Adipocyte (in vitro differentiated cells): ENCODE results near the gene ANKHD1.

Experiments used
- DNase-seq: peaks from one replicate; pipeline ENCODE4 v3.0.0-alpha.2; 2015; ENCODE audit warnings: low read depth
- H3K27me3 ChIP-seq: replicated peaks from 2 replicates; pipeline ENCODE4 v1.7.0; 2013; ENCODE audit warnings: mild to moderate bottlenecking, low read length, moderate library complexity; ENCODE audit not compliant: control insufficient read depth, insufficient read depth
- H3K36me3 ChIP-seq: 2 replicates; pipeline ENCODE4 v1.7.0; 2013; ENCODE audit warnings: low read length, mild to moderate bottlenecking, moderate library complexity; ENCODE audit not compliant: control insufficient read depth, insufficient read depth, severe bottlenecking
- H3K4me1 ChIP-seq: 2 replicates; pipeline ENCODE4 v1.7.0; 2013; ENCODE audit warnings: mild to moderate bottlenecking, low read length, moderate library complexity; ENCODE audit not compliant: control insufficient read depth, insufficient read depth
- H3K4me3 ChIP-seq: 2 replicates; pipeline ENCODE4 v1.7.0; 2013; ENCODE audit warnings: mild to moderate bottlenecking, low read length, moderate library complexity
- H3K9ac ChIP-seq: 2 replicates; pipeline ENCODE4 v1.7.0; 2013; ENCODE audit warnings: mild to moderate bottlenecking, low read length, moderate library complexity
- H3K9me3 ChIP-seq: 2 replicates; pipeline ENCODE4 v1.7.0; 2013; ENCODE audit warnings: mild to moderate bottlenecking, low read length, moderate library complexity; ENCODE audit not compliant: control insufficient read depth

ANKHD1 gene

GRCh38 chr5:140381972-140382371 lies 19.7 kb upstream of the ANKHD1 start:
- Histone ChIP-seq H3K36me3 (no peaks in the 10 kb centered on the region), H3K27me3 (no peaks in the 10 kb centered on the region), H3K9ac (no peak overlapping the region), H3K4me1 (no peaks in the 10 kb centered on the region), H3K4me3 (no peak overlapping the region), H3K9me3 (peaks cover 3% of the 10 kb centered on the region)
- no peak for DNase-seq

- H3K4me3 ChIP-seq = no peak overlapping the region
- no peaks in the 10 kb centered on the region for H3K27me3 ChIP-seq
- no peak overlapping the region for H3K9ac ChIP-seq
- peaks cover 3% of the 10 kb centered on the region for H3K9me3 ChIP-seq
- H3K4me1 ChIP-seq = no peaks in the 10 kb centered on the region
- no peak for DNase-seq
- no peaks in the 10 kb centered on the region for H3K36me3 ChIP-seq
Observed at GRCh38 chr5:140382866-140383265, 18.8 kb upstream of the ANKHD1 start.

DNA sequence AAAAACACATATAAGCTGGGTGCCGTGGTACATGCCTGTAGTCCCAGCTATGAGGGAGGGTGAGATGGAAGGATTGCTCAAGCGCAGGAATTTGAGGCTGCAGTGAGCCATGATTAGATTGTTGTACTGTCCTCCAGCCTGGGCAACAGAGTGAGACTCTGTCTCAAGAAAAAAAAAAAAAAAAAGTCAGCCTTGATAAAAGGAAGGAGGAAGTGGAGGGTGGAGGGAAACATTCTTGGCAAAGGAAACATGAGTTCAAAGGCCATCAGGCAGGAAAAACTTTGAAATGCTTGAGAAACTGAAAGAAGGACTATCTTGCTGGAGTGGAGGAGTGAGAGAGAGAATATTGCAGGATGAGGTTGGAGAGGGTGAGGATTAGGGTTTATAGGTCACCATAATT lies 18.3 kb upstream of the ANKHD1 start:
- H3K9ac ChIP-seq = no peak overlapping the region
- no peak overlapping the region for H3K4me3 ChIP-seq
- peaks cover 3% of the 10 kb centered on the region for H3K9me3 ChIP-seq
- no peaks in the 10 kb centered on the region for H3K27me3 ChIP-seq
- H3K4me1 ChIP-seq = no peaks in the 10 kb centered on the region
- DNase-seq = no peak
- H3K36me3 ChIP-seq = no peaks in the 10 kb centered on the region

DNA sequence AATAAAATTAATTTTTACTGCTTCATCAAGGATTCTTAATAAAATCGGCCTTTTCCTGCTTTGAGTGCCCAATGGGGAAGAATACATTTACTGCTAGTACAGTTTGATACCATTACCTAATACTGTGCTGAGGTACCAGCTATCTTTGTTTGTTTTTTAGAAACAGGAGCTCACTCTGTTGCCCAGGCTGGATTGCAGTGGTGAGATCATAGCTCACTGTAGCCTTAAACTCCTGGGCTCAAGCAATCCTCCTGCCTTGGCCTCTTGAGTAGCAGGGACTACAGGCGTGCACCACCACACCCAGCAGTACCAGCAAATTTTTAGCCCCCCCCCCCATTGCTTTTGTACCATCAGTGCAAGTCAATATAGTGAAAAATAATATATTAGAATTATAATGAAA lies 13.6 kb upstream of the ANKHD1 start:
- DNase-seq = no peak
- Histone ChIP-seq H3K4me1 (peaks cover 13% of the 10 kb centered on the region), H3K9me3 (no peaks in the 10 kb centered on the region), H3K9ac (no peak overlapping the region), H3K4me3 (no peak overlapping the region), H3K36me3 (no peaks in the 10 kb centered on the region), H3K27me3 (no peaks in the 10 kb centered on the region)

DNA sequence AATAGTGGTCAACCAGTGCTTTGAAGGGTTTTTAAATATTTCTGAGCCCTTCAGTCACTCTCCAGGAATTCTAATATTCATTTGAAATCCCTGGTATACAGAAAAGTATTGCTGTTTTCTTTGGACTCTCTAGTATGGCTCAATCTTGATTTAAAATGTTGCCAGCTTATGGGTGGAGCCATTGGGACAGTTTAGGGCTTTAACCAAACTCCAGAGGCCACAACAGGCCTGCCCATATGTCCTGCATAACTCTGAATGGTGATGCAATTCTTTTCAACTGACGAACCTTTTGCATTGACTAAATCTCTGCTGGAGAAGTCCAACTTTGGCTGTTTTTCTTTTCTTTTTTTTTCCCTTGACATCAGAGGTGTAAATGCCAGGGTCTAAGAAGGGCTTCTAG lies 10.3 kb upstream of the ANKHD1 start:
- no peaks in the 10 kb centered on the region for H3K9me3 ChIP-seq
- DNase-seq = peak; percentile 90
- H3K4me1 ChIP-seq = peaks cover 13% of the 10 kb centered on the region
- H3K9ac ChIP-seq = peak overlapping the region; percentile 5
- H3K36me3 ChIP-seq = no peaks in the 10 kb centered on the region
- H3K27me3 ChIP-seq = no peaks in the 10 kb centered on the region
- H3K4me3 ChIP-seq = no peak overlapping the region

DNA sequence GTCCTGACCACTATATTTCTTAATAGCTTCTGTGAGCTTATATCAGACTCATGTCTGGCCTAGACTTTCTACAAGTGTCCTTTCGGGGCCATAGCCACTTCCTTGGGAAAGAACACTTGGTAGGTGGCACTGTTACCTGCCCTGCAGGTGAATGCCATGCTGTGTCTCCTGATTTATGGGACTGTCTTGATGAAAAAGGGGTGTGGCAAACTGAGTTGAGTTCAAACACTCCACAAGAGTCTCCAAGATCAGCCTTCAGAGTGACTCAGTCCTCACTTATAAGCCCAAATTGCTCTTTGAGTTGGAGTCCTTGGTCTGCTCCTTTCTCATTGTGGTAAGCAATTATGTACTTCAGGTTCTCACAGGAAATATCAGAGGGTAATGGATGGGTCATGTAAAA lies 9.9 kb upstream of the ANKHD1 start:
- DNase-seq = no peak
- H3K27me3 ChIP-seq = no peaks in the 10 kb centered on the region
- no peaks in the 10 kb centered on the region for H3K9me3 ChIP-seq
- H3K36me3 ChIP-seq = no peaks in the 10 kb centered on the region
- H3K9ac ChIP-seq = no peak overlapping the region
- peaks cover 13% of the 10 kb centered on the region for H3K4me1 ChIP-seq
- H3K4me3 ChIP-seq = no peak overlapping the region

DNA sequence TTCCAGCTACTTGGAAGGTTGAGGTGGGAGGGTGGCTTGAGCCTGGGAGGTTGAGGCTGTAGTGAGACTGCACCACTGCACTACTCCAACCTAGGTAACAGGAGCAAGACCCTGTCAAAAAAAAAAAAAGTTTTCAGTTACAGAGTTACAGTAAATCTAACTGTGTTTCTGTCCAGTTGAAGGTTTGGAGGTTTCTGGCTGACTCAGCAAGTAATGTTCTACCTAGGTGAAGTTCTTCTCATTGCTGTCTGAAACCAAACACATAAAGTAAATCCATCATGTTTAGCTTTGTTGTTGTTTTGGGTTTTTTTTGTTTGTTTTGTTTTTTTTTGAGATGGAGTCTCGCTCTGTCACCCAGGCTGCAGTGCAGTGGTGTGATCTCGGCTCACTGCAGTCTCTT lies 7.9 kb upstream of the ANKHD1 start:
- Histone ChIP-seq H3K36me3 (no peaks in the 10 kb centered on the region), H3K27me3 (no peaks in the 10 kb centered on the region), H3K4me1 (peaks cover 17% of the 10 kb centered on the region), H3K9ac (no peak overlapping the region), H3K9me3 (no peaks in the 10 kb centered on the region), H3K4me3 (no peak overlapping the region)
- no peak for DNase-seq

DNA sequence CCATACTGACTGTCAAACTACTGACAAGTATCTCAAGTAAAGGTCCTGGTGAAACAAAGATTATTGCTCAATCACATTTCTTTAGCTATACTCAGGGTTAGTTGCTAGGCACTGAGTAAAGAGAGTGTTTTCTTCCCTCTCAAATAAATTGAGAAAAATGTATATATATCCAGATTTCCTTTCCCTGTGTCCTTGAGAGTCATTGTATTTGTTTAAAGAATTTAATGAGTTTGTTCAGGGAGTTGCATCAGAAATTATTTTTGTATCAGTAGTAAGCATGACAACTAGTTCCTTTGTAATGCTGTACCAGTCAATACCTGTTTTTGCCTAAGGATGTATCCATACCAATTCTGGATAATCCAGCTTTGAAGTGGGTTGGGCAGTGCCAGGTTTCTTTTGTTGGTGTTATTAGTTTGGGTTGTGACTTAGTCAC lies 3.2 kb upstream of the ANKHD1 start:
- Histone ChIP-seq H3K27me3 (no peaks in the 10 kb centered on the region), H3K4me3 (no peak overlapping the region), H3K9me3 (no peaks in the 10 kb centered on the region), H3K9ac (no peak overlapping the region), H3K36me3 (no peaks in the 10 kb centered on the region), H3K4me1 (peaks cover 13% of the 10 kb centered on the region)
- peak; percentile 65 for DNase-seq

DNA sequence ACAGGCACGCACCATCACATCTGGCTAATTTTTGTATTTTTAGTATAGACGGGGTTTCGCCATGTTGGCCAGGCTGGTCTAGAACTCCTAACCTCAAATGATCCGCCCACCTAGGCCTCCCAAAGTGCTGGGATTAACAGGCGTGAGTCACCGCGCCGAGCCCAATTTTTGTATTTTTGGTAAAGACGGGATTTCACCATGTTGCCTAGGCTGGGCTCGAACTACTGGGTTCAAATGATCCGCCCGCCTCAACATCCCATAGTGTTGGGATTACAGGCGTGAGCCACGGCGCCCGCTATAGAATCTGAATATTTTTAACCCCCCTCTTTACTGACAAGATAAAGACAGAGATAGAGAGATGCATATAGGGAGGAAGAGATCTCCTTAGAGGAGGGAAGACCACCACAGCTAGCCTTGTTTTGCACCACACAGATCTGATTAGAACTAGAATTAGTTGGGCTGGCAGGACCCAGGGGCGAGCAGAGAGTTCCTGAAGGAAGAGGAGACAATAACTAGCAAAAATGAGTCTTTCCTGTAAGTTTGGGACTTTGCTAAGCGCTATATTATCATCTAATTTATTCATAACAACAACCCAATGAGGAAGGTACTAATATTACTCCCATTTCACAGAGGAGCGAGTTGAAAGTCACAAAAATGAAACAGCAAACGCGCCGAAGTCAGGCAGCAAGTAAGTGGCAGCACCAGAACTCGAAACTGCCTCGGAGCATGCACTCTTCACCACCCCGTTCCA lies 1.5 kb upstream of the ANKHD1 start:
- Histone ChIP-seq H3K9ac (peak overlapping the region; percentile 85), H3K4me1 (peaks cover 30% of the 10 kb centered on the region), H3K27me3 (no peaks in the 10 kb centered on the region), H3K4me3 (peak overlapping the region; percentile 95), H3K9me3 (no peaks in the 10 kb centered on the region), H3K36me3 (no peaks in the 10 kb centered on the region)
- DNase-seq = no peak

DNA sequence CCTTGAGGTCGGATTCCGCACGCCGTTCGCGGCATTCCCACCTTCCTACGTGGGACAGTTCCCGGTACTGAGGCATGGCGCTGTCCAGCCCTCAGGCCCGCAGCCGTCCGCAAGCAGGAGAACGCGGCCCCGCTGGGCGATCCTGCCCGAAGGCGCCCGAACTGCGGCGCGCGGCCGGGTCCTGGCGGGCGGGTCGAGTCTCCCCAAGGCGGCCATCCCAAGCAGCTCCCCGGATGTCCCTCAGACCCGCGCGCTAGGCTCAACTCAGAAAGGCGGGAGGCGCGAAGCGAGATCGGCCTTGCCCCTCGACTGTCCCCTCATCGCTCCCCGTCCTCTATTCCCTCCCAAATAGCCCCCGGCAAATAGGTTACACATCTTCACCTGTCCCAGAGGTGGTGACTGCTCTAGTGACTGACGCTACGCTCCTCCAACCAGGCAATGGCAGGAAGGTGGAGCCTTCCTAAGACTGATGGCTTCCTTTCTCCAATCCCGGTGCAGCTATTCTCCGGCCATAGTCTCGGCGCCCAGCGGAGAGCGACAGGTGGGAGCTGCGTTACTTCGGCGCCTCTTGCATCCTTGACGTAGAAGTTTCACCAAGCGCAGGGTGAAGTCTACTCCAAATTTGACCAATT lies 787 bp upstream of the ANKHD1 start:
- Histone ChIP-seq H3K36me3 (no peaks in the 10 kb centered on the region), H3K27me3 (no peaks in the 10 kb centered on the region), H3K9ac (peak overlapping the region; percentile 85), H3K4me1 (peaks cover 30% of the 10 kb centered on the region), H3K4me3 (peak overlapping the region; percentile 95), H3K9me3 (no peaks in the 10 kb centered on the region)
- peak; percentile 96 for DNase-seq

DNA sequence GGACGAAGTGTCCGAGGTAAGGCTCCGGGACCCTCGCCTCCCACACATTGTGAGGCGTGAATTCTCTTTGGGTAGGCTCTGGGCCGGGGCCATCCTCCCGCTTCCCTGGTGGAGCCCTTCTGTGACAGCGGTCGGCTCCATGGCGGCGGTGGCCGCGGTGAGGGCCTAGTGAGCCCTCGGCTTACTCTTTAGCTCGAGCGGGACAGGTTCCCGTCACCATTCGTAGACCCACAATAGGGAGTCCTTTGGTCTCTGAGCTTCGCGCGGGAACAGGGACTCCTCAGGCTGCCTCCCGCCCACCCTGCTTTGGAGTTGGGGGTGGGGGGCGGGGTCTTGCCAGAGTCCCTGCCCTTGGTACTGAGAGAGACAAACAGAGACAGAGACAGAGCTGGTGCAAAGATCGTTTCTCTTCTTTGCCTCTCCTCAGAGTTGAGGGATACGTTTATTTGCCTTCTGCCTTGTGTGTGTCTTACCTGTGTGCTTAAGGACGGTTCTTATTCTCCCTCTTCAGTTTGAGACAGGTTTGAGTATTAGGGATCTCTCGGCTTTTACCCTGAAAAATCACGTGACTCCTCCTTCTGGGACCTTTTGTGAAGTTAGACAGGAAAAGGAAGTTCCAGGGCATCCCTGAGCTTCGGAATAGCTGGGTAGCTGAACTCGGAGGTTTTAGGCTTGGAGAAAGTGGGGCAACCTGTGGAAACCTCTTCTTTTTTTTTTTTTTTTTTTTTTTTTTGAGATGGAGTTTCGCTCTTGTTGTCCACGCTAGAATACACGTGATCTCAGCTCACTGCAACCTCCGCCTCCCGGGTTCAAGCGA lies 833 bp downstream of the ANKHD1 start:
- peaks cover 30% of the 10 kb centered on the region for H3K4me1 ChIP-seq
- H3K9ac ChIP-seq = peak overlapping the region; percentile 98
- H3K27me3 ChIP-seq = no peaks in the 10 kb centered on the region
- H3K9me3 ChIP-seq = no peaks in the 10 kb centered on the region
- peak; percentile 68 for DNase-seq
- H3K4me3 ChIP-seq = peak overlapping the region; percentile 95
- H3K36me3 ChIP-seq = peaks cover 4% of the 10 kb centered on the region
